Testis (tissue), 2 donors: Measurements from ENCODE around the gene C1orf74.

Source experiments
- POLR2A ChIP-seq: fragments of 450-650 bp; IDR thresholded peaks from one replicate; pipeline ENCODE4 v1.6.1; 2017; ENCODE audit warnings: antibody characterized with exemption, mild to moderate bottlenecking, moderate library complexity
- TF ChIP-seq, protein P1 (sequence below), 3 experiments: fragments of 450-650 bp in 2 of 3; fragments of 200-600 bp in 1 of 3; sonication (generic) in 1 of 3; IDR thresholded peaks; one replicate each; pipeline ENCODE4 v1.5.1; 2016 to 2019; ENCODE audit warnings: antibody characterized with exemption in 3 of 3, mild to moderate bottlenecking in 2 of 3, moderate library complexity in 1 of 3

DNA sequence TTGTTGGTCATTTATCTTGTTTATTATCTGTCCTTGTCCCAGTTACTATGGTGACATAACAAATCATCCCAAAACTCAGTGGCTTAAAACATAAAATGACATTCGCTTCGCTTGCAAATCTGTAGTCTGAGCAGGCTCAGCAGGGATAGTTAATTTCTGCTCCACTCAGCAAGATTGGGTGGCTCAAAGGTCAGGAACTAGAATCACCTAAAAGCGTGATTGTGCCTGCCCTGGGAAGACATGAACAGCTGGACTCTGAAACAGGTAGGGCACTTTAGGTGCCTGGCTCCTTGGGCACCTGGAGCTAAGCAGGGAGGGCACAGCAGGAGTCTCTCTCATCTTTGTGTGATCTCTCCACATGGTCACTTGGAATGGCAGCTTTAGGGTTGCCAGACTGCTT lies 43.2 kb downstream of the C1orf74 start:
- TF ChIP-seq, protein P1, sequence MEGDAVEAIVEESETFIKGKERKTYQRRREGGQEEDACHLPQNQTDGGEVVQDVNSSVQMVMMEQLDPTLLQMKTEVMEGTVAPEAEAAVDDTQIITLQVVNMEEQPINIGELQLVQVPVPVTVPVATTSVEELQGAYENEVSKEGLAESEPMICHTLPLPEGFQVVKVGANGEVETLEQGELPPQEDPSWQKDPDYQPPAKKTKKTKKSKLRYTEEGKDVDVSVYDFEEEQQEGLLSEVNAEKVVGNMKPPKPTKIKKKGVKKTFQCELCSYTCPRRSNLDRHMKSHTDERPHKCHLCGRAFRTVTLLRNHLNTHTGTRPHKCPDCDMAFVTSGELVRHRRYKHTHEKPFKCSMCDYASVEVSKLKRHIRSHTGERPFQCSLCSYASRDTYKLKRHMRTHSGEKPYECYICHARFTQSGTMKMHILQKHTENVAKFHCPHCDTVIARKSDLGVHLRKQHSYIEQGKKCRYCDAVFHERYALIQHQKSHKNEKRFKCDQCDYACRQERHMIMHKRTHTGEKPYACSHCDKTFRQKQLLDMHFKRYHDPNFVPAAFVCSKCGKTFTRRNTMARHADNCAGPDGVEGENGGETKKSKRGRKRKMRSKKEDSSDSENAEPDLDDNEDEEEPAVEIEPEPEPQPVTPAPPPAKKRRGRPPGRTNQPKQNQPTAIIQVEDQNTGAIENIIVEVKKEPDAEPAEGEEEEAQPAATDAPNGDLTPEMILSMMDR (IDR thresholded peaks at IDR 0.05), result no peak
- TF ChIP-seq POLR2A, result no peak
